Left lung (tissue), 10 donors: ENCODE results near the gene PRKN. TPM values are rescaled to one million over a fixed set of nuclear protein-coding genes. Genes with fewer than 3 reads are reported as not detected.

Source experiments
- ATAC-seq: fragments of 200-7000 bp; cut with Tn5 transposase; one replicate; pipeline ENCODE4 v1.9.1; 2020; ENCODE audit warnings: moderate library complexity
- DNase-seq, 4 donors: peaks; one replicate each; pipeline ENCODE4 v3.0.0-alpha.2; 2013 to 2020
- H3K27ac ChIP-seq, 2 donors: fragments of 200-600 bp; sonication (generic) in 1 of 2; one replicate each; pipeline versions ENCODE4 v1.5.0 to v1.8.0; 2020 to 2021
- H3K27me3 ChIP-seq, 2 donors: fragments of 200-600 bp; sonication (generic) in 1 of 2; one replicate each; pipeline versions ENCODE4 v1.5.0 to v1.8.0; 2020 to 2021
- H3K36me3 ChIP-seq, 2 donors: fragments of 200-600 bp; sonication (generic) in 1 of 2; one replicate each; pipeline versions ENCODE4 v1.5.0 to v1.8.0; 2020 to 2021
- H3K4me1 ChIP-seq, 2 donors: fragments of 200-600 bp; one replicate each; pipeline ENCODE4 v1.8.0; 2021
- H3K4me3 ChIP-seq, 2 donors: fragments of 200-600 bp; sonication (generic) in 1 of 2; one replicate each; pipeline versions ENCODE4 v1.5.0 to v1.8.0; 2020 to 2021; ENCODE audit warnings: mild to moderate bottlenecking in 1 of 2
- H3K9me3 ChIP-seq, 2 donors: fragments of 200-600 bp; sonication (generic) in 1 of 2; one replicate each; pipeline versions ENCODE4 v1.5.0 to v1.8.0; 2020 to 2021
- intact Hi-C, 2 donors: fragments of 100-400 bp; cut with DNase I; formaldehyde crosslinking; loops; one replicate each; pipeline versions ENCODE4 v1.11.2 to v1.14.2; 2022
- polyA plus RNA-seq, 6 donors: library from polyadenylated mRNA; unstranded; fragments of 120-200 nt; gene quantifications; one replicate each; pipeline ENCODE4 v1.2.1, GENCODE V29; 2013; ENCODE audit not compliant: insufficient read length in 6 of 6
- total RNA-seq, 2 donors: library from RNA; stranded (reverse); fragmentation: NEBNext Ultra II Directional; extraction: Animal tissue kit (Norgen Biotek cat#: 25700); gene quantifications; one replicate each; pipeline ENCODE4 v1.2.1, GENCODE V29; 2021
- TF ChIP-seq, protein P1 (sequence below), 2 donors: fragments of 200-600 bp; sonication (generic) in 1 of 2; IDR thresholded peaks; one replicate each; pipeline versions ENCODE4 v1.5.0 to v1.8.0; 2021; ENCODE audit warnings: antibody characterized with exemption in 2 of 2
- donor health status: DM: no; HTN: yes; CAD: no.
- donor health status: DM: no; HTN: no; CAD: no.

The PRKN gene
- total and polyA plus RNA-seq, 8 donors = 1.9 to 4.3 (median 2.5) TPM

DNA sequence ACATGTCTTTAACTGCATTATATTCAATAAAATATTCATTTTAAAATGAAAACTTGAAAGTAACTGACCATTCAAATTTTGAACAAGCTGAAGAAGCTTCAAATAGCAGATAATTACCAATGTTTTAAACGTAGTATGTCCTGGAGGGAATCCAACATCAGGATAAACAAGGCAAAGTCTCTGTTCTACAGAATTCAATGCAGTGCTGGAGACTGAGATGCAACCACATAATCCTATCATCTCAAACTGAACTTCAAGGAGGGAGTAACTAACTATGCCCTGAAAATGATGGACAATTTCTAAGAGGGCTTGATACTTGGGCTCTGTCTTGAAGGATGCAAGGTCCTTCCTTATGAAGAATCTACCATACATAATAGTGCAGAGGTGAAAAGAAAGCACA lies 100.7 kb downstream of the PRKN start:
- peaks cover 0 to 6% of the 10 kb centered on the region in 2 donors for H3K9me3 ChIP-seq
- H3K27me3 ChIP-seq = no peaks in the 10 kb centered on the region
- H3K4me3 ChIP-seq = no peak overlapping the region
- DNase-seq (no peak), ATAC-seq (no peak)
- H3K4me1 ChIP-seq = no peaks in the 10 kb centered on the region
- no peaks in the 10 kb centered on the region for H3K36me3 ChIP-seq
- TF ChIP-seq, protein P1, sequence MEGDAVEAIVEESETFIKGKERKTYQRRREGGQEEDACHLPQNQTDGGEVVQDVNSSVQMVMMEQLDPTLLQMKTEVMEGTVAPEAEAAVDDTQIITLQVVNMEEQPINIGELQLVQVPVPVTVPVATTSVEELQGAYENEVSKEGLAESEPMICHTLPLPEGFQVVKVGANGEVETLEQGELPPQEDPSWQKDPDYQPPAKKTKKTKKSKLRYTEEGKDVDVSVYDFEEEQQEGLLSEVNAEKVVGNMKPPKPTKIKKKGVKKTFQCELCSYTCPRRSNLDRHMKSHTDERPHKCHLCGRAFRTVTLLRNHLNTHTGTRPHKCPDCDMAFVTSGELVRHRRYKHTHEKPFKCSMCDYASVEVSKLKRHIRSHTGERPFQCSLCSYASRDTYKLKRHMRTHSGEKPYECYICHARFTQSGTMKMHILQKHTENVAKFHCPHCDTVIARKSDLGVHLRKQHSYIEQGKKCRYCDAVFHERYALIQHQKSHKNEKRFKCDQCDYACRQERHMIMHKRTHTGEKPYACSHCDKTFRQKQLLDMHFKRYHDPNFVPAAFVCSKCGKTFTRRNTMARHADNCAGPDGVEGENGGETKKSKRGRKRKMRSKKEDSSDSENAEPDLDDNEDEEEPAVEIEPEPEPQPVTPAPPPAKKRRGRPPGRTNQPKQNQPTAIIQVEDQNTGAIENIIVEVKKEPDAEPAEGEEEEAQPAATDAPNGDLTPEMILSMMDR (IDR thresholded peaks at IDR 0.05) = no peak
- H3K27ac ChIP-seq = no peak overlapping the region
- intact Hi-C loops = no loop called here

DNA sequence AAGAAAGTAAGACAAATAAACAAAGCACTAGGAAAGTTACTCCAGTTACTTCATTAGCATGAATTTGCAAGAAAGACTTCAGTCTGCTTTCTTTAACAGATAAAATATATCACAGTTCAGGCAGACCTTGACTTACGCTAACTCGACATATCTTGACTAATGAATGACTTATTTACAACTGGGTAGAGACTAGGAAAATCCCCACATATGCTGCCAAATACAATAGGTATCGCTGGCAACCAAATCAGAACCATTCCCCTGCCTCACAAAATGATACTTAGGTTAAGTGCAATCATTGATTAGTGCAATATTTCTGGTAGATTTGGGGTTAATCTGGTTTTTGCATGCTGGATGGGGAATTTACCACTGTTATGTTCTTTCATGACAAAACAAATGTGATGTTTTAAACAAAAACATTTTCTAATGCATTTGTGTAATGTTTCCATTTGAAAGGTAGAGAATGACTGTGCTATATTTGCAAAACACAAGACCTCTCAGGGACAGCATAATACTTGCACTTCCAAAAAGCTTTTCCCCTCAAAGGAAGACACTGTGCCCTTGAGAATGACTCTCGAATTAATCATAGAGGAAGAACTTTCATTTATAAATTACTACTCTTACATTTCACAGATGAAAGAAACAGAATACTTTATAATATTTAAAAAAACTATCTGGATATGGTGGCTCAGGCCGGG lies 101.6 kb downstream of the PRKN start:
- Histone ChIP-seq H3K27me3 (no peaks in the 10 kb centered on the region), H3K27ac (no peak overlapping the region), H3K9me3 (peaks cover 0 to 3% of the 10 kb centered on the region in 2 donors), H3K4me1 (no peaks in the 10 kb centered on the region), H3K36me3 (no peaks in the 10 kb centered on the region), H3K4me3 (no peak overlapping the region)
- no peak for ATAC-seq
- intact Hi-C loops = no loop called here
- DNase-seq = no peak
- TF ChIP-seq, protein P1 (IDR thresholded peaks at IDR 0.05) = no peak

DNA sequence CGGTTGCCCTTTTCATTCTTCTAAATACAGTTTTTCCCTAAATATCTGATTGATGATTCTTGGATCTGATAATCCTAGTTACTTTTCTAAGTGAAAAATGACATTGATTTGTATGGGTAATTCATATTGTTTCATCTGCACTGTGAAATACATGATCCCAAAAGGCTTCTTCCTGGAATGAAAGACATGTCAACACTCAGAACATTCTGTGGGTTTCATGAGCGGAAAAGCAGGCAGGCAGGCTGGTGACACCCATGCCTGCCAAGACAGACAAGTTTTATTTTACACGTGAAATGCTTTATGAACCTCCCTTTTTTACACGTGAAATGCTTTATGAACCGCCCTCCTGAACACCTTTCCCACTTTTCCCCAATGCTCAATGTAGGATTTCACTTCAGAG lies 105.0 kb downstream of the PRKN start:
- H3K4me3 ChIP-seq = no peak overlapping the region
- no peak overlapping the region for H3K27ac ChIP-seq
- TF ChIP-seq, protein P1 (IDR thresholded peaks at IDR 0.05) = no peak
- intact Hi-C loops = no loop called here
- H3K27me3 ChIP-seq = no peaks in the 10 kb centered on the region
- ATAC-seq = no peak
- H3K36me3 ChIP-seq = no peaks in the 10 kb centered on the region
- no peaks in the 10 kb centered on the region for H3K9me3 ChIP-seq
- H3K4me1 ChIP-seq = no peaks in the 10 kb centered on the region
- DNase-seq = no peak

DNA sequence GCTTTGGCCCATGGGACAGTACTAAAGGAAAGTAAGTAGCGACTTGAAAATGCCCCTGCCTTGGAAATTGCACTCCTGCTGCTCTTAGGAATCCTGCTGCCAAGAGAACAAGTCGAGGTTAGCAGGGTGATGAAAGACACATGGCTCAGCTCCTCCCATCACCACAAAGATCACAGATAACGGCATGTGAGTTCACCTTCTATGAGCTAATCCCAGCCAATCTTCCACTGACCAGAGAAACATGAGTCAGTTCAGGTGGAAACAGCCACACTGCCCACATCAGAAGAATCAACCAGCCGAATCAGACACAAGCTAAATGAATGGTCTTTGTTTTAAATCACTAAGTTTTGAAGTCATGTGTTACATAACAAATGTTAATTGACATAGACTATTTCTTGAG lies 106.3 kb downstream of the PRKN start:
- intact Hi-C loops = no loop called here

DNA sequence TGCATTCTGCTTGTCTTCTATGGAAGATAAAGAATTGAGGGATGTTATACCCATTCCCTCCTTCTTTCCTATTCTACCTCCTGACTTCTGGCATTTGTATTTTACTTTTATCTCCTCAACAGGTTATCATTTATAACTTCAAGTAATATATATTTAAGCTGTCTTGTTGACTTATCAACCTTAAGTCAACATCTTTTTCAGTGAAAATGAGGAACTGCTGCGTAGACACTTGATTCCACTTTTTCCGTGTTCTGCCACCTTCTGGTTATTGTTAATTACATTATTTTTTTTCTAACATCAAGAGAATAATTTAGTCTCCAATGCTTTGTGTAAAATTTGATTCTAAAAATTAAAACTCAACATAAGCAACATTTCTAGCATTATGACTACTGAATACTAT lies 107.5 kb downstream of the PRKN start:
- intact Hi-C loops = no loop called here
- Histone ChIP-seq H3K36me3 (no peaks in the 10 kb centered on the region), H3K27me3 (no peaks in the 10 kb centered on the region), H3K27ac (no peak overlapping the region), H3K9me3 (no peaks in the 10 kb centered on the region), H3K4me1 (no peaks in the 10 kb centered on the region), H3K4me3 (no peak overlapping the region)
- TF ChIP-seq, protein P1 (IDR thresholded peaks at IDR 0.05) = no peak
- DNase-seq (no peak), ATAC-seq (no peak)

More for the DNA sequence above, 106.3 kb downstream of the PRKN start:
- H3K27ac ChIP-seq = no peak overlapping the region
- no peaks in the 10 kb centered on the region for H3K9me3 ChIP-seq
- TF ChIP-seq, protein P1 (IDR thresholded peaks at IDR 0.05) = no peak
- no peaks in the 10 kb centered on the region for H3K4me1 ChIP-seq
- no peaks in the 10 kb centered on the region for H3K27me3 ChIP-seq
- DNase-seq = no peak
- ATAC-seq = no peak
- no peaks in the 10 kb centered on the region for H3K36me3 ChIP-seq
- no peak overlapping the region for H3K4me3 ChIP-seq
